Activated naive CD4-positive, alpha-beta T cell treated with Interleukin-2 at 50 U/mL for 16 hours (primary cell): ENCODE measurements around the gene DDX51.

ENCODE experiments used
- DNase-seq: peaks from one replicate; pipeline ENCODE4 v3.0.0-alpha.2; 2020

DDX51 gene

GRCh38 chr12:132166093-132166492 lies 22.0 kb upstream of the DDX51 start:
- DNase-seq, result no peak

GRCh38 chr12:132165584-132165983 lies 21.5 kb upstream of the DDX51 start:
- DNase-seq, result no peak

- no peak for DNase-seq
Observed at GRCh38 chr12:132164426-132164825, 20.3 kb upstream of the DDX51 start.

- no peak for DNase-seq
Observed at GRCh38 chr12:132163911-132164288, 19.8 kb upstream of the DDX51 start.

GRCh38 chr12:132163041-132163910 lies 19.2 kb upstream of the DDX51 start:
- DNase-seq, result no peak

- DNase-seq, result no peak
Observed at GRCh38 chr12:132162508-132163031, 18.5 kb upstream of the DDX51 start.

GRCh38 chr12:132161796-132162507 lies 17.8 kb upstream of the DDX51 start:
- DNase-seq, result no peak

GRCh38 chr12:132161036-132161781 lies 17.1 kb upstream of the DDX51 start:
- DNase-seq, result no peak

- no peak for DNase-seq
Observed at GRCh38 chr12:132160601-132161035, 16.5 kb upstream of the DDX51 start.

- DNase-seq, result no peak
Observed at GRCh38 chr12:132160016-132160415, 15.9 kb upstream of the DDX51 start.

- no peak for DNase-seq
Observed at GRCh38 chr12:132159555-132160003, 15.5 kb upstream of the DDX51 start.

- no peak for DNase-seq
Observed at GRCh38 chr12:132158677-132159554, 14.8 kb upstream of the DDX51 start.

- no peak for DNase-seq
Observed at GRCh38 chr12:132157733-132158409, 13.8 kb upstream of the DDX51 start.

GRCh38 chr12:132156573-132157325 lies 12.6 kb upstream of the DDX51 start:
- DNase-seq, result no peak

GRCh38 chr12:132155771-132156572 lies 11.9 kb upstream of the DDX51 start:
- DNase-seq, result no peak

GRCh38 chr12:132154941-132155770 lies 11.0 kb upstream of the DDX51 start:
- DNase-seq, result no peak

- no peak for DNase-seq
Observed at GRCh38 chr12:132154341-132154761, 10.2 kb upstream of the DDX51 start.

- peak; percentile 72 for DNase-seq
Observed at GRCh38 chr12:132153501-132154340, 9.6 kb upstream of the DDX51 start.
